ENCODE results near the gene SCN7A. TPM values are rescaled to one million over a fixed set of nuclear protein-coding genes. Genes with fewer than 3 reads are reported as not detected.

SCN7A gene
- total RNA-seq, 4 donors from 2014 or later: 2.1 to 7.3 (median 3.0) TPM

Other genes with a start within 250 kb of the SCN7A start
- gene SCN9A, start 118.3 kb downstream of the SCN7A start, total RNA-seq: 1 to 10 TPM in 2 of 4 donors, under 1 TPM in 2; 0.51 to 3.5 (median 1.3) TPM